NCI-H2107 treated with DMSO at 0.1 percent for 48 hours (cell line): ENCODE measurements around the gene NUMBL.
A peak's percentile ranks its signal among the peaks of the same experiment; 100 is the strongest.
"Not testable (repeated sequence)": the region's sequence is repeated elsewhere in the genome, so short reads cannot be mapped to it uniquely, and the experiment has no call there.

ENCODE experiments used
- DNase-seq: peaks from one replicate; lab custom pipeline; 2025; ENCODE audit not compliant: unreplicated experiment; lab: John Stamatoyannopoulos, UW

Gene NUMBL

GRCh38 chr19:40633207-40633606 lies 57.2 kb downstream of the NUMBL start:
- DNase-seq, result no peak

- no peak for DNase-seq
These were observed 58.0 kb downstream of the NUMBL start for GRCh38 chr19:40632311-40633036.

- no peak for DNase-seq
These were observed 59.8 kb downstream of the NUMBL start for GRCh38 chr19:40630571-40631160.

GRCh38 chr19:40629346-40629745 lies 61.1 kb downstream of the NUMBL start:
- no peak for DNase-seq

GRCh38 chr19:40627486-40628279 lies 62.8 kb downstream of the NUMBL start:
- DNase-seq, result no peak

- DNase-seq, result no peak
These were observed 63.5 kb downstream of the NUMBL start for GRCh38 chr19:40626918-40627317.

- no peak for DNase-seq
These were observed 64.9 kb downstream of the NUMBL start for GRCh38 chr19:40625406-40626120.

GRCh38 chr19:40624369-40625153 lies 65.9 kb downstream of the NUMBL start:
- DNase-seq, result not testable (repeated sequence)

GRCh38 chr19:40623403-40624251 lies 66.8 kb downstream of the NUMBL start:
- peak; percentile 50 for DNase-seq

- DNase-seq, result no peak
These were observed 67.7 kb downstream of the NUMBL start for GRCh38 chr19:40622773-40623075.

GRCh38 chr19:40621966-40622772 lies 68.3 kb downstream of the NUMBL start:
- no peak for DNase-seq

- DNase-seq, result no peak
These were observed 69.2 kb downstream of the NUMBL start for GRCh38 chr19:40621283-40621682.

GRCh38 chr19:40620161-40620485 lies 70.3 kb downstream of the NUMBL start:
- DNase-seq, result no peak

- no peak for DNase-seq
These were observed 70.9 kb downstream of the NUMBL start for GRCh38 chr19:40619333-40620160.

- no peak for DNase-seq
These were observed 72.5 kb downstream of the NUMBL start for GRCh38 chr19:40617961-40618360.

- DNase-seq, result no peak
These were observed 73.5 kb downstream of the NUMBL start for GRCh38 chr19:40616941-40617340.

- DNase-seq, result no peak
These were observed 74.3 kb downstream of the NUMBL start for GRCh38 chr19:40616178-40616577.
